IMR-90 (cell line): ENCODE measurements around the gene SLC26A5.

Experiments
- CEBPB ChIP-seq: IDR thresholded peaks from 2 replicates; pipeline ENCODE4 v1.6.1; 2012; ENCODE audit warnings: low read depth, low read length, improper control_type of control experiment
- CHD1 ChIP-seq: IDR thresholded peaks from 2 replicates; pipeline ENCODE4 v1.6.1; 2012; ENCODE audit warnings: low read depth, low read length, improper control_type of control experiment
- CTCF ChIP-seq: conservative IDR thresholded peaks from 2 replicates; pipeline ENCODE4 v1.5.1; 2012; ENCODE audit warnings: mild to moderate bottlenecking, low read depth, low read length, improper control_type of control experiment
- FOS ChIP-seq: fragments of 150-350 bp; IDR thresholded peaks from 2 replicates; pipeline ENCODE4 v1.6.1; 2016; ENCODE audit warnings: low read depth, low read length
- MXI1 ChIP-seq: IDR thresholded peaks from 2 replicates; pipeline ENCODE4 v1.6.1; 2012; ENCODE audit warnings: low read depth, mild to moderate bottlenecking, low read length, moderate library complexity, borderline replicate concordance
- POLR2A ChIP-seq: IDR thresholded peaks from 2 replicates; pipeline ENCODE4 v1.6.1; 2012; ENCODE audit warnings: mild to moderate bottlenecking, low read depth, low read length
- RFX5 ChIP-seq: IDR thresholded peaks from 2 replicates; pipeline ENCODE4 v1.8.0; 2012; ENCODE audit warnings: low read depth, mild to moderate bottlenecking, low read length, moderate library complexity
- SMC3 ChIP-seq: fragments of 150-350 bp; IDR thresholded peaks from 2 replicates; pipeline ENCODE4 v1.6.1; 2016; ENCODE audit warnings: low read depth, mild to moderate bottlenecking, antibody characterized with exemption, low read length, moderate library complexity

- no peak for TF ChIP-seq CEBPB
- TF ChIP-seq CTCF = no peak
- no peak for TF ChIP-seq MXI1
- TF ChIP-seq SMC3 = no peak
- TF ChIP-seq FOS = no peak
- no peak for TF ChIP-seq RFX5
- TF ChIP-seq CHD1 = no peak
- no peak for TF ChIP-seq POLR2A
Observed at GRCh38 chr7:103418241-103418640, 27.8 kb downstream of the SLC26A5 start.
